Neural progenitor cell (in vitro differentiated cells): Measurements from ENCODE around the gene IGLL5.

Experiments
- CTCF ChIP-seq: fragments of 200-600 bp; sonication (generic); IDR thresholded peaks from 2 replicates; pipeline ENCODE4 v1.5.1; 2017; ENCODE audit warnings: antibody characterized with exemption, mild to moderate bottlenecking
- EZH2 ChIP-seq: fragments of 200-600 bp; sonication (generic); IDR thresholded peaks from 2 replicates; pipeline ENCODE4 v1.6.1; 2017; ENCODE audit warnings: antibody characterized with exemption, mild to moderate bottlenecking, moderate library complexity
- EZH2phosphoT487 ChIP-seq: fragments of 200-600 bp; sonication (generic); IDR thresholded peaks from 2 replicates; pipeline ENCODE4 v1.6.1; 2017; ENCODE audit warnings: antibody characterized with exemption

DNA sequence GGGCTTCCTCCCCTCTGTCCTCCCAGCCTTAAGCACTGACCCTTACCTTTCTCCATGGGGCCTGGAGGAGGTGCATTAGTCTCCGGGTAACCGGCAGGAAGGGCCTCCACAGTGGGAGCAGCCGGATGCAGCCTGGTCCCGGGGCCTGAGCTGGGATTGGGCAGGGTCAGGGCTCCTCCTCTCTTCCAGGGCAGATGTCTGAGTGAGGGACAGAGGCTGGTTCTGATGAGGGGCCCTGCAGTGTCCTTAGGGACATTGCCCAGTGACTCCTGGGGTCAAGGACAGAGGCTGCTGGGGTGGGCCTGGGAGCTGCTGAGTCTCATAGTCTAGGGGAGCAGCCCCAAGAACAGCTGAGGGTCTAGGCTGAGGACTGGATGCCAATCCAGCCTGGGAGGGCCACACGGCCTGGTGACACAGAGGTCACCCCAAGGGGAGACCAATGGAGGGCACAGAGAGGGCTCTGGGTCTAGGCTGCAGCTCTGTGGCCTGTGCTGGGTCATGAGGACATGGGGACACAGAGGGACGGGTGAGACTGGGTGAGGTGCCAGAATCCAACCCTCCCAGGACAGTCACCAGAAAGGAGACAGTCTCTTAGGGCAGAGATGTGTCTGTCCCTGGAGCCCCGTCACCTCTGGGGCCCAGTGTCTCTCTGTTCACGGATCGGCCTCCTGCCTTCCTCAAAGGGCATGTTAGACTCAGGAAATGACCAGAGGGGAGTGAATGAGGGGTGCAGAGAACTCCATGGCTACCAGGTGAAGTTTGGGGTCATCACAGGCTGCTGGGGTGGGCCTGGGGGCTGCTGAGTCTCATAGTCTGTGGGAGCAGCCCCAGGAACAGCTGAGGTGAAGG, 6.5 kb downstream of the IGLL5 start:
- TF ChIP-seq CTCF = no peak
- TF ChIP-seq EZH2phosphoT487 = no peak
- no peak for TF ChIP-seq EZH2
